ENCODE measurements around the gene DUSP1. TPM values are rescaled to one million over a fixed set of nuclear protein-coding genes. Genes with fewer than 3 reads are reported as not detected.
A peak's percentile ranks its signal among the peaks of the same experiment; 100 is the strongest.

The DUSP1 gene
- total and polyA plus RNA-seq, 2 of the 13 experiments (the other 11 are each of a cell fraction or from before 2014, with no cell fraction given): 27.1 to 55.5 TPM

- no peak; the same call in 1 of the 2 replicates for TF ChIP-seq FOXP4 (CRISPR knock-in tag; IDR thresholded peaks at IDR 0.05)
- TF ChIP-seq EEA1 (CRISPR knock-in tag; IDR thresholded peaks at IDR 0.05; ENCODE audit: borderline replicate concordance): peak; percentile 83
- 0 out of 2 replicates have a peak, but pooled peaks have one; percentile 36 for TF ChIP-seq RFXAP (CRISPR knock-in tag; IDR thresholded peaks at IDR 0.05; ENCODE audit: borderline replicate concordance)
- no peak for TF ChIP-seq ZNF138 (CRISPR knock-in tag; IDR thresholded peaks at IDR 0.05; ENCODE audit: low read depth)
- TF ChIP-seq NFKB2 (CRISPR knock-in tag; IDR thresholded peaks at IDR 0.05; ENCODE audit: borderline replicate concordance): peak; percentile 87; the same call in 1 of the 2 replicates
- TF ChIP-seq SMARCE1 (IDR thresholded peaks at IDR 0.05; ENCODE audit: borderline replicate concordance): no peak
- 0 out of 2 replicates have a peak, but pooled peaks have one; percentile 47 for TF ChIP-seq ZNF543 (CRISPR knock-in tag; IDR thresholded peaks at IDR 0.05)
- TF ChIP-seq ZNF580 (CRISPR knock-in tag; IDR thresholded peaks at IDR 0.05; ENCODE audit: borderline replicate concordance, low read depth): peak; percentile 61; the same call in 1 of the 2 replicates
- TF ChIP-seq, protein P1, sequence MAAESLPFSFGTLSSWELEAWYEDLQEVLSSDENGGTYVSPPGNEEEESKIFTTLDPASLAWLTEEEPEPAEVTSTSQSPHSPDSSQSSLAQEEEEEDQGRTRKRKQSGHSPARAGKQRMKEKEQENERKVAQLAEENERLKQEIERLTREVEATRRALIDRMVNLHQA (CRISPR knock-in tag; IDR thresholded peaks at IDR 0.05): no peak
- TF ChIP-seq ZNF30 (CRISPR knock-in tag; IDR thresholded peaks at IDR 0.05): no peak
- peak; percentile 60; the same call in 1 of the 2 replicates for TF ChIP-seq ZNF232 (CRISPR knock-in tag; IDR thresholded peaks at IDR 0.05; ENCODE audit: borderline replicate concordance)
- TF ChIP-seq ZFP1 (CRISPR knock-in tag; IDR thresholded peaks at IDR 0.05): 0 out of 2 replicates have a peak, but pooled peaks have one; percentile 43
- no peak for TF ChIP-seq ZNF83 (CRISPR knock-in tag; IDR thresholded peaks at IDR 0.05; ENCODE audit: borderline replicate concordance)
- TF ChIP-seq NFIB (CRISPR knock-in tag; IDR thresholded peaks at IDR 0.05; ENCODE audit: borderline replicate concordance): no peak
- no peak; the same call in 1 of the 2 replicates for TF ChIP-seq NR3C1 (CRISPR knock-in tag; IDR thresholded peaks at IDR 0.05)
- TF ChIP-seq SNAPC5 (CRISPR knock-in tag; IDR thresholded peaks at IDR 0.05; ENCODE audit: borderline replicate concordance): peak; percentile 75; the same call in 1 of the 2 replicates
- peak; percentile 99 for TF ChIP-seq POLR2G (IDR thresholded peaks at IDR 0.05; ENCODE audit: low read depth, low read length)
- TF ChIP-seq PAX8 (CRISPR knock-in tag; IDR thresholded peaks at IDR 0.05; ENCODE audit: borderline replicate concordance): no peak
- TF ChIP-seq MBD4 (IDR thresholded peaks at IDR 0.05; ENCODE audit: borderline replicate concordance, low read length): no peak
- peak; percentile 41; the same call in 1 of the 2 replicates for TF ChIP-seq HIVEP1 (CRISPR knock-in tag; IDR thresholded peaks at IDR 0.05)
- TF ChIP-seq ZNF235 (CRISPR knock-in tag; IDR thresholded peaks at IDR 0.05; ENCODE audit: borderline replicate concordance): peak; percentile 19; the same call in 1 of the 2 replicates
- TF ChIP-seq NR2F2 (IDR thresholded peaks at IDR 0.05; ENCODE audit: borderline replicate concordance, low read depth): no peak
- peak; percentile 83; the same call in 1 of the 2 replicates for TF ChIP-seq ZNF703 (CRISPR knock-in tag; IDR thresholded peaks at IDR 0.05; ENCODE audit: borderline replicate concordance)
- TF ChIP-seq RBFOX2 (IDR thresholded peaks at IDR 0.05; ENCODE audit: low read depth, low read length): peak; percentile 98
Measured at GRCh38 chr5:172770675-172771438, at the start of gene DUSP1 (continued).
